Natural killer cell treated with Interleukin-12 subunit alpha and Interleukin-12 subunit beta and Interleukin-15 and Interleukin-18, amount 100 ng/mL, for 72 hours (primary cell): ENCODE data around the gene SCYGR2. TPM values are rescaled to one million over a fixed set of nuclear protein-coding genes. Genes with fewer than 3 reads are reported as not detected.

Source experiments
- ATAC-seq, 2 donors: fragments of 150-1000 bp; cut with Tn5 transposase in 1 of 2; sonication (Bioruptor Pico), chemical (Tn5 transposase) in 1 of 2; 2 replicates each; pipeline ENCODE4 v1.10.0; 2021
- DNase-seq: peaks from one replicate; pipeline ENCODE4 v3.0.0; 2022; ENCODE audit warnings: low spot score
- H3K27ac Mint-ChIP-seq, 2 donors: 1 replicate in 1 of 2; 2 replicates in 1 of 2; pipeline ENCODE4 v1.8.0; 2022; ENCODE audit warnings: mixed read lengths in 2 of 2, mild to moderate bottlenecking in 1 of 2, moderate library complexity in 1 of 2
- H3K27me3 Mint-ChIP-seq, 2 donors: 1 replicate in 1 of 2; 2 replicates in 1 of 2; pipeline ENCODE4 v1.8.0; 2022; ENCODE audit warnings: mixed read lengths in 2 of 2
- H3K36me3 Mint-ChIP-seq: one replicate; pipeline ENCODE4 v1.8.0; 2022; ENCODE audit warnings: mixed read lengths
- H3K4me1 Mint-ChIP-seq, 2 donors: 1 replicate in 1 of 2; 2 replicates in 1 of 2; pipeline ENCODE4 v1.8.0; 2022; ENCODE audit warnings: low read depth in 2 of 2, mixed read lengths in 2 of 2, mild to moderate bottlenecking in 1 of 2
- H3K4me3 Mint-ChIP-seq: one replicate; pipeline ENCODE4 v1.8.0; 2022; ENCODE audit warnings: mixed read lengths
- H3K9me3 Mint-ChIP-seq: 2 replicates; pipeline ENCODE4 v1.8.0; 2022; ENCODE audit warnings: mixed read lengths
- total RNA-seq, 2 donors: library from RNA; stranded (reverse); gene quantifications; one replicate each; pipeline ENCODE4 v1.2.3, GENCODE V29; 2022

SCYGR2 gene
- total RNA-seq, 2 donors from 2014 or later, result not detected

- no peak for ATAC-seq
- Mint-ChIP-seq H3K9me3 (no peaks in the 10 kb centered on the region), H3K4me3 (no peak overlapping the region), H3K27me3 (peaks cover 13 to 29% of the 10 kb centered on the region in 2 donors), H3K36me3 (no peaks in the 10 kb centered on the region), H3K4me1 (no peaks in the 10 kb centered on the region), H3K27ac (no peak overlapping the region)
- no peak for DNase-seq
These were observed 17.9 kb downstream of the SCYGR2 start for GRCh38 chr2:227616631-227617030.

- DNase-seq, result no peak
- Mint-ChIP-seq H3K4me1 (no peaks in the 10 kb centered on the region), H3K4me3 (no peak within 1 kb of the TSS)
These were observed 18.9 kb downstream of the SCYGR2 start, which contains the start of gene SCYGR4 for GRCh38 chr2:227617316-227618230. Gene SCYGR4 (plus strand): TSS chr2:227617498. CDS start chr2:227617498, 0 bp downstream.

GRCh38 chr2:227623226-227623625 lies 24.5 kb downstream of the SCYGR2 start:
- DNase-seq (no peak), ATAC-seq (no peak)
- Mint-ChIP-seq H3K27me3 (peaks cover 5 to 30% of the 10 kb centered on the region in 2 donors), H3K4me1 (no peaks in the 10 kb centered on the region), H3K27ac (no peak overlapping the region), H3K36me3 (no peaks in the 10 kb centered on the region), H3K9me3 (no peaks in the 10 kb centered on the region), H3K4me3 (no peak overlapping the region)

More at GRCh38 chr2:227617316-227618230, 18.9 kb downstream of the SCYGR2 start, which contains the start of gene SCYGR4:
- Mint-ChIP-seq H3K27ac (no peak within 1 kb of the TSS), H3K27me3 (peaks cover 12 to 22% of the 10 kb centered on the region in 2 donors), H3K9me3 (no peaks in the 10 kb centered on the region), H3K36me3 (no peaks in the 10 kb centered on the region)
- ATAC-seq, result no peak

GRCh38 chr2:227625420-227625819 lies 26.7 kb downstream of the SCYGR2 start:
- DNase-seq, result no peak
- Mint-ChIP-seq H3K27ac (no peak overlapping the region), H3K36me3 (no peaks in the 10 kb centered on the region), H3K27me3 (peaks cover 5 to 33% of the 10 kb centered on the region in 2 donors), H3K4me1 (no peaks in the 10 kb centered on the region), H3K9me3 (no peaks in the 10 kb centered on the region), H3K4me3 (no peak overlapping the region)
- no peak for ATAC-seq

GRCh38 chr2:227626580-227627151 lies 28.0 kb downstream of the SCYGR2 start:
- DNase-seq, result no peak
- no peaks in the 10 kb centered on the region for H3K4me1 Mint-ChIP-seq
- H3K4me3 Mint-ChIP-seq, result no peak overlapping the region
- no peaks in the 10 kb centered on the region for H3K36me3 Mint-ChIP-seq
- H3K27me3 Mint-ChIP-seq, result peaks cover 10 to 41% of the 10 kb centered on the region in 2 donors
- no peak for ATAC-seq
- H3K27ac Mint-ChIP-seq, result no peak overlapping the region
- no peaks in the 10 kb centered on the region for H3K9me3 Mint-ChIP-seq

- DNase-seq (no peak), ATAC-seq (peak; percentile 62 to 81)
- Mint-ChIP-seq H3K4me3 (no peak overlapping the region), H3K27me3 (peaks cover 10 to 39% of the 10 kb centered on the region in 2 donors), H3K27ac (no peak overlapping the region), H3K9me3 (no peaks in the 10 kb centered on the region), H3K4me1 (no peaks in the 10 kb centered on the region), H3K36me3 (no peaks in the 10 kb centered on the region)
These were observed 29.1 kb downstream of the SCYGR2 start for GRCh38 chr2:227627769-227628168.

- Mint-ChIP-seq H3K4me1 (no peaks in the 10 kb centered on the region), H3K27me3 (peaks cover 10 to 25% of the 10 kb centered on the region in 2 donors), H3K27ac (no peak overlapping the region), H3K4me3 (no peak overlapping the region), H3K36me3 (no peaks in the 10 kb centered on the region), H3K9me3 (no peaks in the 10 kb centered on the region)
- no peak for DNase-seq
- ATAC-seq, result no peak
These were observed 30.7 kb downstream of the SCYGR2 start for GRCh38 chr2:227629435-227629834.

- no peak for DNase-seq
- Mint-ChIP-seq H3K36me3 (no peaks in the 10 kb centered on the region), H3K27ac (no peak overlapping the region), H3K9me3 (no peaks in the 10 kb centered on the region), H3K4me1 (no peaks in the 10 kb centered on the region), H3K4me3 (no peak overlapping the region), H3K27me3 (peaks cover 10 to 24% of the 10 kb centered on the region in 2 donors)
- ATAC-seq, result no peak
These were observed 31.6 kb downstream of the SCYGR2 start for GRCh38 chr2:227630322-227630721.

- DNase-seq (no peak), ATAC-seq (no peak)
- Mint-ChIP-seq H3K27ac (no peak overlapping the region), H3K4me1 (no peaks in the 10 kb centered on the region), H3K27me3 (peaks cover 5 to 16% of the 10 kb centered on the region in 2 donors), H3K36me3 (no peaks in the 10 kb centered on the region), H3K9me3 (no peaks in the 10 kb centered on the region), H3K4me3 (no peak overlapping the region)
These were observed 34.1 kb downstream of the SCYGR2 start for GRCh38 chr2:227632827-227633226.

- no peaks in the 10 kb centered on the region for H3K9me3 Mint-ChIP-seq
- DNase-seq (no peak), ATAC-seq (no peak)
- H3K27me3 Mint-ChIP-seq, result peaks cover 5 to 16% of the 10 kb centered on the region in 2 donors
- no peak overlapping the region for H3K27ac Mint-ChIP-seq
- H3K4me1 Mint-ChIP-seq, result no peaks in the 10 kb centered on the region
- no peaks in the 10 kb centered on the region for H3K36me3 Mint-ChIP-seq
- H3K4me3 Mint-ChIP-seq, result no peak overlapping the region
These were observed 35.5 kb downstream of the SCYGR2 start for GRCh38 chr2:227634201-227634600.

GRCh38 chr2:227642656-227643055 lies 44.0 kb downstream of the SCYGR2 start:
- Mint-ChIP-seq H3K9me3 (no peaks in the 10 kb centered on the region), H3K27me3 (peaks cover 4 to 5% of the 10 kb centered on the region in 2 donors), H3K4me1 (no peaks in the 10 kb centered on the region), H3K4me3 (no peak overlapping the region), H3K27ac (no peak overlapping the region), H3K36me3 (no peaks in the 10 kb centered on the region)
- ATAC-seq (no peak), DNase-seq (no peak)

GRCh38 chr2:227643990-227644551 lies 45.4 kb downstream of the SCYGR2 start:
- no peak for ATAC-seq
- DNase-seq, result no peak
- no peaks in the 10 kb centered on the region for H3K9me3 Mint-ChIP-seq
- no peaks in the 10 kb centered on the region for H3K36me3 Mint-ChIP-seq
- H3K4me1 Mint-ChIP-seq, result no peaks in the 10 kb centered on the region
- H3K27me3 Mint-ChIP-seq, result peaks cover 4 to 8% of the 10 kb centered on the region in 2 donors
- no peak overlapping the region for H3K27ac Mint-ChIP-seq
- H3K4me3 Mint-ChIP-seq, result no peak overlapping the region
